ENCODE data around the gene EPB41L4A.

EPB41L4A gene

DNA sequence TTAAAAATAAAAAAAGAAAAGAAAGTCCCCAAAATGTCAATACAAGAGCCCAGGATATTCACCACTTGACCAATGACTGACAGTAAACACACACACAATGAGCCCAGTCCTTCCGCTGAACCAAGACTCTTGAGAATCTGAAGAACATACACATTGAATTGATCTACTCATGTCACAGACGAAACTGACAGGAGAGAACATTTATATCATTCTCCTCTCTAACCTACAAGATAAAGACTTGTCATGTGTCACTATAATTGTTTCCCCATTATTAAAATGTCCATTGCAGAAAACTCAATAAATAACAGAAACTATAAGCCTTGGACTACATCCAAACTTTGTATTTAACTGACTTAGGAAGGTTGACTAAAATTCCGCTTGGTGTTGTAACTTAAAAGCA, 296.7 kb downstream of the EPB41L4A start:
- DNase-seq (ENCODE audit: low spot score), result no peak
- Histone ChIP-seq H3K27ac (no peak overlapping the region), H3K4me3 (no peak overlapping the region)
- TF ChIP-seq, protein P1, sequence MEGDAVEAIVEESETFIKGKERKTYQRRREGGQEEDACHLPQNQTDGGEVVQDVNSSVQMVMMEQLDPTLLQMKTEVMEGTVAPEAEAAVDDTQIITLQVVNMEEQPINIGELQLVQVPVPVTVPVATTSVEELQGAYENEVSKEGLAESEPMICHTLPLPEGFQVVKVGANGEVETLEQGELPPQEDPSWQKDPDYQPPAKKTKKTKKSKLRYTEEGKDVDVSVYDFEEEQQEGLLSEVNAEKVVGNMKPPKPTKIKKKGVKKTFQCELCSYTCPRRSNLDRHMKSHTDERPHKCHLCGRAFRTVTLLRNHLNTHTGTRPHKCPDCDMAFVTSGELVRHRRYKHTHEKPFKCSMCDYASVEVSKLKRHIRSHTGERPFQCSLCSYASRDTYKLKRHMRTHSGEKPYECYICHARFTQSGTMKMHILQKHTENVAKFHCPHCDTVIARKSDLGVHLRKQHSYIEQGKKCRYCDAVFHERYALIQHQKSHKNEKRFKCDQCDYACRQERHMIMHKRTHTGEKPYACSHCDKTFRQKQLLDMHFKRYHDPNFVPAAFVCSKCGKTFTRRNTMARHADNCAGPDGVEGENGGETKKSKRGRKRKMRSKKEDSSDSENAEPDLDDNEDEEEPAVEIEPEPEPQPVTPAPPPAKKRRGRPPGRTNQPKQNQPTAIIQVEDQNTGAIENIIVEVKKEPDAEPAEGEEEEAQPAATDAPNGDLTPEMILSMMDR (IDR thresholded peaks at IDR 0.05), result no peak

DNA sequence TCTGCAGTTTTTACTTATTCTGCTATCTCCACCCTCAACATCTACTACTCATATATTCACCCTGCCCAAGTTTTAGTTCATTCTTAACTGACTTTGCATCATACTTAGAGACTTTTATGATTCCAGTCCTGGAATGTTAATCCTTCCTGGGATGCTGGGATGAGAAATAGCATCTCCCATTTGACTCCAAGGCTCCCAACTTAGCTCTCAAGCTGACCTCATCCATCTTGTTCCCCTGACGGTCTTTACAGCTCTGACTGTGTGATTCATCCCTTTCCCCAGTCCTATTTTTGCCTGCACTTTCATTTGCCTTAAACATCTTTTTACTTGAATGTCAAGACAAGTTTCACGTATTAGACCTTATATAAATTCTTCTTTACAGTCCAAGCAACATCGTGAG, 297.8 kb downstream of the EPB41L4A start:
- TF ChIP-seq, protein P1 (IDR thresholded peaks at IDR 0.05), result no peak
- H3K4me3 ChIP-seq, result no peak overlapping the region
- no peak for DNase-seq (ENCODE audit: low spot score)
- no peak overlapping the region for H3K27ac ChIP-seq

DNA sequence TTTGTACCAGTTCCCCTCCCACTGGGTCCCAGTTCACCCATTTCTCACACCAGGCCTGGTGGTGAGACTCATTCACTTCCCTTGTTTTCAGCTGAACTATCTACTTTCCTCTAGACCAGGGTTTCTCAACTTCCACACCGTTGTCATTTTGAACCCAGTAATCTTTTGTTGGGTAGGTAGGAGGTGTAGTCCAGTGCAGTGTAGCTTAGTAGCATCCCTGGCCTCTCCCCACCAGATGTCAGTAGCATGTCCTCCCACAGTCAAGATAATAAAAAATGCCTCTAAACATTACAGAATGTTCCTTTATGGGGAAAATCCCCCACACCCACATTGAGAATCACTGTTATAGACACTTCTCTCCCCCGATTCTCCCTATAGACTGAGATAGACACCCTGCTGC, 299.1 kb downstream of the EPB41L4A start:
- H3K27ac ChIP-seq, result no peak overlapping the region
- no peak overlapping the region for H3K4me3 ChIP-seq
- TF ChIP-seq, protein P1 (IDR thresholded peaks at IDR 0.05), result no peak
- no peak for DNase-seq (ENCODE audit: low spot score)

DNA sequence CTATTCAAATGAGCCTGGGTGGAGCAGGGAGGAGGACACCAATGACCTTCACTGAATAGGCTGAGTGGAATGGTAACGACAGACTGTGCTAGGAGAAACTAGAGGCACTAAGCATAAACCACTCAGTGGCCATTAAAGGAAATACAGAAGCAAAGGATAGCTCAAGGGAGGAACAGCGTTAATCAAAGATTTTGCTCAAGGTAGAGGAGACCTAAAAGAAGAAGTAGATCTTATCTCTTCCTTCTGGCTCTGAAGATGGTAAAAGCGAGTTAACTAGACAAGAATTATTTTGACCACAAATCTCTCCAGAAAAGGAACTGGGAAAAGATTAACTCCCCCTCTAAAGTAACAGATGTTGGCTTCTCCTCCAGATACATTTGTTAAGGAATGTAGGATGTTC, 299.6 kb downstream of the EPB41L4A start:
- no peak overlapping the region for H3K4me3 ChIP-seq
- no peak for DNase-seq (ENCODE audit: low spot score)
- H3K27ac ChIP-seq, result no peak overlapping the region
- TF ChIP-seq, protein P1 (IDR thresholded peaks at IDR 0.05), result no peak

DNA sequence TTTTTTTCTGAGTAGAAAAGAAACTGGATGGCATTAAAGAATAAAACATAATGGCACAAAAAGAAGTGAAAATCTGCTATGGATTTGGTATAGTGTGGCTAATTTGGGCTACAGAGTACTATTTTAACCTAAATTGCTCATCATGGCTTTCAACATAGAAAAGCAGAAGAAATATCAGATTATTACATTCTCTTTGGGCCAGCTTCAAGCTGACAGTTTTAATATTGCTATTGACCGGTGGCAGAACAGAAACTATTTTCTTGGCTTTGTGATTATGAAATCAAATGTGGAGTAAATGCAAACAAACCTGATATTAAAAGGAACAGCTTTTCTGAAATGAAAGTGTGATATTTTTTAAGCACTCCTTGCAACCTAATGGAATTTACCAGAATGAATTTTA, 301.5 kb downstream of the EPB41L4A start:
- DNase-seq (ENCODE audit: low spot score), result no peak
- H3K4me3 ChIP-seq, result no peak overlapping the region
- TF ChIP-seq, protein P1 (IDR thresholded peaks at IDR 0.05), result no peak
- no peak overlapping the region for H3K27ac ChIP-seq

DNA sequence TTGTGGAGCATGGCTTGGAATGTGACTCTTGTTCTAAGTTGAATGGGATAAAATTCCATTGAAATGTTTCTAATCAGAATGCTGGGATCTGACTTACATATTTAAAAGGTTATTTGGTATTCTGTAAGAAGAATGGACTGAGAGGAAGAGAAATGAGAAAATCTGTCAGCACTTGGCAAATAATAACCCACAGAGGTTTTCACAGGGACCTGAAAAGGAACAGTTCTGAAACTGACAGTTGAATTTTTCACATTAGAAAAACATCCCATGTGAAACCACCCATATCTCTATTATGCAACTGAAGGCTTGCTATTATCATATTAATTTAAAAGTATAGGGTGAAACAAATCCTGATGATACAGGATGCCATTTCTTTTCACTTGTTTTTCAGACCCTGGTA, 302.7 kb downstream of the EPB41L4A start:
- Histone ChIP-seq H3K27ac (no peak overlapping the region), H3K4me3 (no peak overlapping the region)
- no peak for DNase-seq (ENCODE audit: low spot score)
- TF ChIP-seq, protein P1 (IDR thresholded peaks at IDR 0.05), result no peak

DNA sequence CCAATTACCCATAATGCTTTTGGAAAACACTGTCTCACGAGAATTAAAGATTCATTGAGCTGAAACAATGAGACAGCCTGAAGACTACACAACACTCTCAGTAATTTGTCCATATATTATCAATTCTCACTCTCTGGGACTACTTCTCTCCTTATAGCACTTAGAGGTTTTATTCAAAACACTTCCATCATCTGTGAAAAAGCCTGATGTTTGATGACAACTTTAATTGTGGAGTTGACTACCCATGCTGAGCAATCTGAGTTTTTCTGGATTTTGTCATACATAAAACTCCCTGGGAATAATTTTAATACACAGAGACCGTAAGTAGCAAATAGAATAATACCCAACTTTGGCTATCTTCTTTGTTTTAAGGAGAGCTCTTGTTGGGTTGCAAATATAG, 305.5 kb downstream of the EPB41L4A start:
- DNase-seq (ENCODE audit: low spot score), result no peak
- TF ChIP-seq, protein P1 (IDR thresholded peaks at IDR 0.05), result no peak
- no peak overlapping the region for H3K27ac ChIP-seq
- H3K4me3 ChIP-seq, result no peak overlapping the region

Measured in coronary artery (tissue), 2 donors.